BLaER1 (cell line): ENCODE data around the gene ADAMTS4.
A peak's percentile ranks its signal among the peaks of the same experiment; 100 is the strongest.
"Not testable (repeated sequence)": the region's sequence is repeated elsewhere in the genome, so short reads cannot be mapped to it uniquely, and the experiment has no call there.

Source experiments
- H3K27ac ChIP-seq: shearing (Covaris generic); formaldehyde crosslinking; 2 replicates; pipeline ENCODE4 v1.8.1; 2022
- H3K27me3 ChIP-seq: shearing (Covaris generic); formaldehyde crosslinking; 2 replicates; pipeline ENCODE4 v1.8.1; 2022
- H3K36me3 ChIP-seq: shearing (Covaris generic); formaldehyde crosslinking; 2 replicates; pipeline ENCODE4 v1.8.1; 2022
- H3K4me1 ChIP-seq: shearing (Covaris generic); formaldehyde crosslinking; 2 replicates; pipeline ENCODE4 v1.8.1; 2022
- H3K4me2 ChIP-seq: shearing (Covaris generic); formaldehyde crosslinking; 2 replicates; pipeline ENCODE4 v1.8.1; 2022
- H3K4me3 ChIP-seq: shearing (Covaris generic); formaldehyde crosslinking; 2 replicates; pipeline ENCODE4 v1.8.1; 2022
- H3K9ac ChIP-seq: shearing (Covaris generic); formaldehyde crosslinking; 2 replicates; pipeline ENCODE4 v1.8.1; 2022
- H3K9me3 ChIP-seq: shearing (Covaris generic); formaldehyde crosslinking; 2 replicates; pipeline ENCODE4 v1.8.1; 2022
- H4K20me1 ChIP-seq: shearing (Covaris generic); formaldehyde crosslinking; 2 replicates; pipeline ENCODE4 v1.8.1; 2022
- Cebpa-rat ChIP-seq: shearing (Covaris generic); IDR thresholded peaks from 2 replicates; pipeline ENCODE4 v1.8.1; 2022

The ADAMTS4 gene

DNA sequence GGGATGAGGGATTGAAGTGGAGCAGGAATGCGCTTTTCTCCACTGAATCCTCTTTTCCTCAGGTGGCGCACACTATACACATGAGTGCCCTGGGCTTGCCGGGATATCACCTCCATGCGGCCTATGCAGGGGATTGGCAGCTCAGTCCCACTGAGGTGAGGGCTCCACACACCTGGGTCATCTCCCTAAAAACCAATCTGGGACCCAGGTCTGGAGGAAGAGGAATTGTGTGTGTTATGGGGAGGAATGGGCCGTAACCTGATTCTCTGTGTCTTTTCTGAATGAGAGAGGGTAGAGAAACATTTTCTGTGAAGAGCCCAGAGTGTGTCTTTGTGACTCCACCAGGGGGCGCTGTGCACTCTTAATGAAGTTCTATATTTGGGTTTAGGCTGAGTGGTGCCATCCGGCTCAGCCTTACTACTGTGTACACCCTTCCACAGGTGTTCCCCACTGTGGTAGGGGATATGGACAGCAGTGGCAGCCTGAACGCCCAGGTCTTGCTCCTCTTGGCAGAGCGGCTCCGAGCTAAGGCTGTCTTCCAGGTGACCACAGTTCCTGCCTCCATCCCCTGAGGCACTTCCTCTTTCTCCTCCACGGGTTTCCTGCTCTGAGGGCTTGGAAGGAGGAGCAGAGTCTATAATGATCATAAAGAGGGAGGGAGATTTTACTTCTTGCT lies 28.5 kb upstream of the ADAMTS4 start:
- peak overlapping the region; percentile 8; the same call in 1 of the 2 replicates for H3K27ac ChIP-seq
- no peak for TF ChIP-seq Cebpa-rat
- peak overlapping the region; percentile 95 for H3K4me2 ChIP-seq
- peaks cover 27% of the 10 kb centered on the region for H3K4me1 ChIP-seq
- H3K9ac ChIP-seq = peak overlapping the region; percentile 80; the same call in 1 of the 2 replicates
- no peaks in the 10 kb centered on the region for H3K9me3 ChIP-seq
- no peaks in the 10 kb centered on the region for H4K20me1 ChIP-seq
- peaks cover 31% of the 10 kb centered on the region for H3K36me3 ChIP-seq
- H3K27me3 ChIP-seq = peaks cover under 1% of the 10 kb centered on the region; the same call in 1 of the 2 replicates
- H3K4me3 ChIP-seq = peak overlapping the region; percentile 78

DNA sequence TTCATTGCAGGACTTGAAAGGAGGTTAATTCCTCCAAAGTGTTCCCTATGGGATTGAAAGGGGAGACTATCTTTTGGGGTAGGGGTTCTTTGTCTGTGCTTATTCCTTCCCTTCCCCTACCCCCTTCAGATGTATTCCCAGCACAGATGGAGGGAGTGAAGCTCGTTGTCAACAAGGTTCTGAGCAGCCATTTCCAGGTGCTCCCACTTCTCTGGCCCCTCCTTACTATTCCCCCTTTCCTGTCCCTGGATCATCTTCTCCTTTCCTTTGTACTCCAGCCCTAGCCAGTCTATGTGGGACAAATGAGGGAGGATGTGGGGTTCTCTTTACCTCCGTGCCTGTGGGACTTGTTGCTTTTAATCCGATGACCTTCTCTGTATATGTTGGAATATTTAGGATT lies 27.9 kb upstream of the ADAMTS4 start:
- Histone ChIP-seq H3K4me1 (peaks cover 27% of the 10 kb centered on the region), H3K9me3 (no peaks in the 10 kb centered on the region), H3K36me3 (peaks cover 31% of the 10 kb centered on the region), H4K20me1 (no peaks in the 10 kb centered on the region), H3K4me3 (peak overlapping the region; percentile 78), H3K27me3 (peaks cover 6% of the 10 kb centered on the region), H3K27ac (peak overlapping the region; percentile 73), H3K9ac (peak overlapping the region; percentile 80), H3K4me2 (peak overlapping the region; percentile 95)
- no peak for TF ChIP-seq Cebpa-rat

DNA sequence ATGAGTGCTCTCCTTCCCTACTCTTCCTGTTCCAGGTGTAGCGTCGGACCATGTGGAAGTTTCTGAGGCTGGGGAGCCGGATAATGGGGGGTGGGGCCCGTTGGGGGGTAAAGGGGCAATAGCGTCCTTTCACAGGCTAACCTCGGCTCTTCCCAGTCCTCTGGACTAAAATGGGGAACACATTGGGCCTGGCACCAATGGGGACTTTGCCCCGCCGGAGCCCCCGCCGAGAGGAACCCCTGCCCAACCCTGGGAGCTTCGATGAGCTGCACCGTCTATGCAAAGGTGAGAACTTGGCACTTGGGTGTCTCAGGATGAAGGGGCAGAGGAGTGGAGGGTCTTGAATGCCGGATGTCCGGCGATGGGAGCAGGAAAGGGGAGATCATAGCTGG lies 27.5 kb upstream of the ADAMTS4 start:
- H3K27me3 ChIP-seq = peaks cover 7% of the 10 kb centered on the region
- peaks cover 27% of the 10 kb centered on the region for H3K4me1 ChIP-seq
- H3K36me3 ChIP-seq = peaks cover 31% of the 10 kb centered on the region
- H3K9ac ChIP-seq = peak overlapping the region; percentile 80
- H4K20me1 ChIP-seq = no peaks in the 10 kb centered on the region
- peak overlapping the region; percentile 95 for H3K4me2 ChIP-seq
- no peaks in the 10 kb centered on the region for H3K9me3 ChIP-seq
- H3K4me3 ChIP-seq = peak overlapping the region; percentile 78
- peak overlapping the region; percentile 73 for H3K27ac ChIP-seq
- TF ChIP-seq Cebpa-rat = no peak

DNA sequence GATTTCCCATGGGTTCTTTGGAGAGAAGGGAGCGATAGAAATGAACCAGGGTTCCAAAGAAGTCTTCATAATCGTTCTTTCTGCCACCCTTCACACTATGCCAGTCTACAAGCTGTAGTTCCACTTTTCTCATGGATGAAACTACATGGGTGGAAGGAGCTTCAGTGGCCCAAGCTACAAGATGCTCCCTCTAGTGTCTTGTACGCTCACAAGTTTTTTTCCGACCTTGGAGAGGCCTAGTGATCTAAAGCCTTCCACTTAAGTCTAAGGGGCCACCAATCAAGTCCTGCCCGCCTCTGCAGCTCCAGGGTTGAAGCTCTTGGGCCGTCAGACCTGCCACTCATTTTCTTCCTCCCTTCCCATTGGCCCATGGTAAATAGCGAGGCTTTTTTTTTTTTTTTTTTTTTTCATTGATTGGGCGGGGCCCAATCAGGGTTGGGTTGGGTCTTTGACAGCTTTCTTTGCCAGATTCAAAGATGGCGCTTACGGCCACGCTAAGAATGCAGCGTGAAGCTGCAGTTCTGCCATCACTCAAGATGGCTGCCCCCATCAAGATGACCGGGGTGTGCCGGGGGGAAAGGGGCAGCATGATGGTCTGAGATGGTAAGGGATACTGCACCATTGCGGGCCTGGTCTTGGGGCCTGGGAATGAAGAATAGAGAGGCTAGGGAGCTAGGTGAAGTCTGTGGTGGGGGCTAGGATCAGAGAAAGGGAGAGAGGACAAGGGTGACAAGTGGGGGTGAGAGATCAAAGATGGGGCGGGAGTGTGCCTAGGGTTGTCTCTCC lies 26.9 kb upstream of the ADAMTS4 start, which contains the start of gene TOMM40L:
Gene TOMM40L, plus strand, starts transcription at position 527 of the 786 bp plus-strand sequence. CDS start 430 bp downstream, outside the sequence.
- H3K36me3 ChIP-seq = peaks cover 27% of the 10 kb centered on the region
- H4K20me1 ChIP-seq = no peaks in the 10 kb centered on the region
- H3K4me1 ChIP-seq = peaks cover 27% of the 10 kb centered on the region
- TF ChIP-seq Cebpa-rat = no peak
- peak within 1 kb of the TSS; percentile 78 for H3K4me3 ChIP-seq
- peak within 1 kb of the TSS; percentile 95 for H3K4me2 ChIP-seq
- peak within 1 kb of the TSS; percentile 80 for H3K9ac ChIP-seq
- H3K9me3 ChIP-seq = no peaks in the 10 kb centered on the region
- H3K27me3 ChIP-seq = peaks cover 7% of the 10 kb centered on the region
- H3K27ac ChIP-seq = peak within 1 kb of the TSS; percentile 73

DNA sequence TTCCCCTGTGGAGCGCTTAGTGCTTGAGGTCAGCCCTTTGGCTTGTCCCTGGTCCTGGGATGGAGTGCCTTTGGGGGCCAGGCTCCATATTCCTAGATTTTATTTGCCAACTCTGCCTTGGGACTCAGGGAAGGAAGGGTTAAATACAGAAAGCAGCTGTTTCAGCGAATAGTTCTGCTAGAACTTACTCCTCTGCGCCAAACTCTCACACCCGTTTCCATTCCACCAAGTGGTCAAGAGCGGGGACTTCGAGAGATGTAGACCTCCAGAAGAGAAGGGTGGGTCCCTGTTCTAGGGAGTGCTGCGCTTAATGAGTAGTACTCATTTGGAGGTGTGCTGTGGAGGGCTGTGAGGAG lies 26.3 kb upstream of the ADAMTS4 start:
- Histone ChIP-seq H3K9me3 (no peaks in the 10 kb centered on the region), H3K4me1 (peaks cover 27% of the 10 kb centered on the region), H3K4me2 (peak overlapping the region; percentile 50), H3K9ac (no peak overlapping the region), H4K20me1 (no peaks in the 10 kb centered on the region), H3K27ac (no peak overlapping the region), H3K27me3 (peaks cover 13% of the 10 kb centered on the region), H3K4me3 (no peak overlapping the region), H3K36me3 (peaks cover 21% of the 10 kb centered on the region)
- TF ChIP-seq Cebpa-rat = no peak

DNA sequence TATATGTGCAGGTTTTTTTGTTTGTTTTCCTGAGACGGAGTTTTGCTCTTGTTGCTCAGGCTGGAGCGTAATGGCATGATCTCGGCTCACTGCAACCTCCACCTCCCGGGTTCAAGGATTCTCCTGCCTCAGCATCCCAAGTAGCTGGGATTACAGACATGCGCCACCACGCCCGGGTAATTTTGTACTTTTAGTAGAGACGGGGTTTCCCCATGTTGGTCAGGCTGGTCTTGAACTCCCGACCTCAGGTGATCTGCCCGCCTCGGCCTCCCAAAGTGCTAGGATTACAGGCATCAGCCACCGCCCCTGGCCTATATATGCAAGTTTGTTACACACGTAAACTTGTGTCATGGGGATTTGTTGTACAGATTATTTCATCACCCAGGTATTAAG lies 25.8 kb upstream of the ADAMTS4 start:
- H3K4me2 ChIP-seq = peak overlapping the region; percentile 50; the same call in 1 of the 2 replicates
- H4K20me1 ChIP-seq, H3K9me3 ChIP-seq, H3K4me3 ChIP-seq, H3K27ac ChIP-seq, H3K9ac ChIP-seq: not testable (repeated sequence)
- peaks cover 17% of the 10 kb centered on the region for H3K27me3 ChIP-seq
- H3K4me1 ChIP-seq = peaks cover 27% of the 10 kb centered on the region
- H3K36me3 ChIP-seq = peaks cover 17% of the 10 kb centered on the region

DNA sequence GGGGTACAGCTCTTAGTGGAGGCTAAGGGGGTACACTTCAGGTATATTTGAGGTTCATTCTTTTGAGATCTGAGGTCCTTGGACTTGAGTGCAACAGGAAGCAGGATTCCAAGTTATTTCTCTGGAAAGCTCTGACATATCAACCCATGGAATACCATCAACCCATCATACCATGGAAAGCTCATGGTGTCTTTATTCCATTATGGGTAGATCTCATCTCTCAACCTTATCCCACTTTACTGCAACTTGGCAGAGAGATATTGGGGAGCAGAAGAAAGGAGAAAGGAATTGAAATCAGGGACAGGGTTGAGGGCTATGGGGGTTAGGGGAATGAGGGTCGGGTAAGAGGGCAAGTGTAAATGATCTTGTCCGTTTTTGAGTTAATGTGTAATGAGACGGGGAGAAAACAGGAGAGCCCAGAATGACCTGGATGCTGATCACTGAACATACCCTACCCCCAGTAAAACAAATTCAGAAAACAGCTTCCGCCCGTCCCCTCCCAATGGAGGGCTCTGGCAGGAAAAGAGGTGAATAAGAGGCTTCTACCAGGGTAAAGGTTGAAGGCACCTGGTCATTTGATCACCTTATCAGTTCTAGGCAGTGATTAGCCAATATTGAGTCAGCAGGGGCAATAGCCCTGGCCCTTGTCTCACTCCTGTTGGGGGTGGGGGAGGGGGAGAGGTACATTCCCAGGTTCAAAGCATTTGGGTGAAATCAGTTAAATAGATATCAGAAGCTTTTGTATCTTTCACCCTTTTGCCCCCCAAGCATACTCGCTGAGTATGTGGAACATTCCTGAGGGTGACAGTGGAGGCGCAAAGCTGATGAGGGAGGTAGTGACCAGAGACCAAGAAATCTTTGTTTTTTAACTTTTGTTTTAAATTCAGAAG lies 25.2 kb upstream of the ADAMTS4 start:
- Histone ChIP-seq H3K4me2 (no peak overlapping the region), H3K27ac (no peak overlapping the region)

DNA sequence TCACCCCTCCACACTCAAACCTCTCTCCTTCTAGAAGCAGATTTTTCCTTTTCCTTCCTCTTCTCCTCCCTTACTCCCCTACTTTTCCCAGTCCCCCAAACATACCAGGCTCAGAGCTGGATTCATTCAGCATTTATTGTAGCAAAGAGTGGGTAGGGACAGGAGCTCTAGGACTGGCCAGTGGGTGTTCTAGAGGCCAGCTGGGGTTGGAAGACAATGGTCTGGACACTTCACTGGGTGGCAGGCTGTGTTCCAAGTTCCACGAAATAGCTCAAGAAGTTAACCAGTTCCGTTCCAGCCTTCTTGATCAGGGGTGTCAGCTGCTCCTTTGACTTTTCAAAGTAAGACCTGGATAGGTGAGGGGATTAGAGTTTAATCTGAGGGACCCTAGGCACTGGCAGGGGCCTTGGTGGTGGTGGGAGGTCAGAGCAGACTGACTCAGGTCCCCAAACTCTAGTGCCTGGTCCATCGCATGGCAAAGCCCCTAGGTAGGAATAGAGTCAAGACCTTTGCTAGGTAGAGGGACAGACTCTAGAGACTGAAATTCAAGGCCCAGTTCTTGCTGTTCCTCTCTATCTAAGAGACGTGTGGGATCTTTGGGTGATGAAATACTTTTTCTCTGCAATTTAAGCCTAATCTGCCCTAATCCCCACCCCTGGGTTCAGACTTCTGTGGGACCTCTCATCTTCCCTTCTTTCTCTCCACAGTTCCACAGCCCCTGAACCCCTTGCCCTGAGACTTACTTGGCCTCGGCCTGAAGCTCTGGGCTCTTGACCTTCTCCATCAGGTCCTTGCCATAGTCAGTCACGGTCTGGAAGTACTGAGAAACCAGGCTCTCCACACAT lies 23.5 kb upstream of the ADAMTS4 start:
- Histone ChIP-seq H3K4me1 (peaks cover 36% of the 10 kb centered on the region), H3K36me3 (no peaks in the 10 kb centered on the region), H3K27me3 (peaks cover 36% of the 10 kb centered on the region), H3K27ac (no peak overlapping the region), H3K4me2 (no peak overlapping the region), H3K9me3 (no peaks in the 10 kb centered on the region), H3K4me3 (no peak overlapping the region), H3K9ac (no peak overlapping the region), H4K20me1 (peaks cover 11% of the 10 kb centered on the region)
- no peak for TF ChIP-seq Cebpa-rat

More for the DNA sequence above, 25.2 kb upstream of the ADAMTS4 start:
- no peaks in the 10 kb centered on the region; the same call in 1 of the 2 replicates for H4K20me1 ChIP-seq
- peaks cover 10% of the 10 kb centered on the region for H3K36me3 ChIP-seq
- no peak for TF ChIP-seq Cebpa-rat
- peaks cover 24% of the 10 kb centered on the region for H3K27me3 ChIP-seq
- H3K9ac ChIP-seq = no peak overlapping the region
- H3K9me3 ChIP-seq = no peaks in the 10 kb centered on the region
- H3K4me1 ChIP-seq = peaks cover 28% of the 10 kb centered on the region
- H3K4me3 ChIP-seq = no peak overlapping the region

DNA sequence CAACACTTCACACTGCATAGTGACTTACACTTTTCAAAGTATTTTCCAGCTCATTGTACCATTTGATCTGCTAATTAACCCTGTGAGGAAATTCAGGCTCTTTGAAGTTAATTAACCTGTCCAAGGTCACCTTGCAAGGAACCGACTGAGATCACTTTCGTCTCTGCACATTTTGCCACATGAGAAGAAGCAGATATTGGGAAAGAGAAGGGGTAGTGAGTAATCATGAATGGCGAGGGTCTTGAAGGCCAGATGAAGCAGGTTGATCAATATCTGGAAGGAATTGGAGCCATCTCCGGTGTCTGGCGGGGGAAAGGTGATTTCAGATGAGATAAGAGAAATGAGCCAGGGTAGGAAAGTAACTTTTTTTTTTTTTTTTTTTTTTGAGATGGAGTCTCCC lies 21.1 kb upstream of the ADAMTS4 start:
- no peak overlapping the region for H3K27ac ChIP-seq
- H3K4me2 ChIP-seq = no peak overlapping the region
- H3K36me3 ChIP-seq = no peaks in the 10 kb centered on the region
- peaks cover 44% of the 10 kb centered on the region for H3K27me3 ChIP-seq
- H3K9me3 ChIP-seq = no peaks in the 10 kb centered on the region
- H4K20me1 ChIP-seq = peaks cover 32% of the 10 kb centered on the region
- TF ChIP-seq Cebpa-rat = no peak
- no peak overlapping the region for H3K4me3 ChIP-seq
- H3K4me1 ChIP-seq = peaks cover 43% of the 10 kb centered on the region
- no peak overlapping the region for H3K9ac ChIP-seq
